Liver (tissue), 3 donors: ENCODE measurements around the gene VCAM1.

ENCODE experiments used
- CTCF ChIP-seq: fragments of 150-350 bp; IDR thresholded peaks from 2 replicates; pipeline ENCODE4 v1.5.1; 2017; ENCODE audit warnings: improper control_type of control experiment, low read depth, low read length; ENCODE audit not compliant: missing input control
- EGR1 ChIP-seq, 2 donors: IDR thresholded peaks; 2 replicates each; pipeline ENCODE4 v1.6.1; 2016 to 2018; ENCODE audit warnings: antibody characterized with exemption in 2 of 2, low read depth in 2 of 2
- FOXA1 ChIP-seq: IDR thresholded peaks from 2 replicates; pipeline ENCODE4 v1.6.1; 2016; ENCODE audit warnings: antibody characterized with exemption
- HNF4G ChIP-seq: IDR thresholded peaks from 2 replicates; pipeline ENCODE4 v1.6.1; 2016; ENCODE audit warnings: antibody characterized with exemption
- JUND ChIP-seq, 2 donors: IDR thresholded peaks; 2 replicates each; pipeline ENCODE4 v1.6.1; 2016; ENCODE audit warnings: antibody characterized with exemption in 2 of 2
- RAD21 ChIP-seq, 2 donors: IDR thresholded peaks; 2 replicates each; pipeline ENCODE4 v1.6.1; 2016; ENCODE audit warnings: antibody characterized with exemption in 2 of 2, mild to moderate bottlenecking in 2 of 2
- SP1 ChIP-seq: IDR thresholded peaks from 2 replicates; pipeline ENCODE4 v1.6.1; 2018; ENCODE audit warnings: antibody characterized with exemption, mild to moderate bottlenecking
- TAF1 ChIP-seq: conservative IDR thresholded peaks from 2 replicates; pipeline ENCODE4 v1.6.1; 2016; ENCODE audit warnings: antibody characterized with exemption, mild to moderate bottlenecking
- YY1 ChIP-seq: IDR thresholded peaks from 2 replicates; pipeline ENCODE4 v1.6.1; 2016; ENCODE audit warnings: antibody characterized with exemption, mild to moderate bottlenecking
- TF ChIP-seq, protein P1 (sequence below): IDR thresholded peaks from 2 replicates; pipeline ENCODE4 v1.6.1; 2016; ENCODE audit warnings: antibody characterized with exemption
- TF ChIP-seq, protein P2 (sequence below): IDR thresholded peaks from 2 replicates; pipeline ENCODE4 v1.6.1; 2016; ENCODE audit warnings: antibody characterized with exemption
- TF ChIP-seq, protein P3 (sequence below): IDR thresholded peaks from 2 replicates; pipeline ENCODE4 v1.6.1; 2016; ENCODE audit warnings: antibody characterized with exemption
- TF ChIP-seq, protein P4 (sequence below): IDR thresholded peaks from 2 replicates; pipeline ENCODE4 v1.6.1; 2016; ENCODE audit warnings: antibody characterized with exemption, mild to moderate bottlenecking
- donor health status: healthy.
- donor health status: healthy.

- no peak for TF ChIP-seq CTCF
- TF ChIP-seq, protein P1, sequence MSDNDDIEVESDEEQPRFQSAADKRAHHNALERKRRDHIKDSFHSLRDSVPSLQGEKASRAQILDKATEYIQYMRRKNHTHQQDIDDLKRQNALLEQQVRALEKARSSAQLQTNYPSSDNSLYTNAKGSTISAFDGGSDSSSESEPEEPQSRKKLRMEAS = no peak
- TF ChIP-seq TAF1 = no peak
- TF ChIP-seq, protein P2, sequence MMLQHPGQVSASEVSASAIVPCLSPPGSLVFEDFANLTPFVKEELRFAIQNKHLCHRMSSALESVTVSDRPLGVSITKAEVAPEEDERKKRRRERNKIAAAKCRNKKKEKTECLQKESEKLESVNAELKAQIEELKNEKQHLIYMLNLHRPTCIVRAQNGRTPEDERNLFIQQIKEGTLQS = no peak
- TF ChIP-seq RAD21 (IDR thresholded peaks at IDR 0.05) = no peak
- TF ChIP-seq, protein P3, sequence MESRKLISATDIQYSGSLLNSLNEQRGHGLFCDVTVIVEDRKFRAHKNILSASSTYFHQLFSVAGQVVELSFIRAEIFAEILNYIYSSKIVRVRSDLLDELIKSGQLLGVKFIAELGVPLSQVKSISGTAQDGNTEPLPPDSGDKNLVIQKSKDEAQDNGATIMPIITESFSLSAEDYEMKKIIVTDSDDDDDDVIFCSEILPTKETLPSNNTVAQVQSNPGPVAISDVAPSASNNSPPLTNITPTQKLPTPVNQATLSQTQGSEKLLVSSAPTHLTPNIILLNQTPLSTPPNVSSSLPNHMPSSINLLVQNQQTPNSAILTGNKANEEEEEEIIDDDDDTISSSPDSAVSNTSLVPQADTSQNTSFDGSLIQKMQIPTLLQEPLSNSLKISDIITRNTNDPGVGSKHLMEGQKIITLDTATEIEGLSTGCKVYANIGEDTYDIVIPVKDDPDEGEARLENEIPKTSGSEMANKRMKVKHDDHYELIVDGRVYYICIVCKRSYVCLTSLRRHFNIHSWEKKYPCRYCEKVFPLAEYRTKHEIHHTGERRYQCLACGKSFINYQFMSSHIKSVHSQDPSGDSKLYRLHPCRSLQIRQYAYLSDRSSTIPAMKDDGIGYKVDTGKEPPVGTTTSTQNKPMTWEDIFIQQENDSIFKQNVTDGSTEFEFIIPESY = no peak
- TF ChIP-seq SP1 = no peak
- TF ChIP-seq EGR1 (IDR thresholded peaks at IDR 0.05; ENCODE audit: low read depth in 2 of 2) = no peak
- TF ChIP-seq JUND (IDR thresholded peaks at IDR 0.05) = no peak
- no peak for TF ChIP-seq YY1
- TF ChIP-seq, protein P4, sequence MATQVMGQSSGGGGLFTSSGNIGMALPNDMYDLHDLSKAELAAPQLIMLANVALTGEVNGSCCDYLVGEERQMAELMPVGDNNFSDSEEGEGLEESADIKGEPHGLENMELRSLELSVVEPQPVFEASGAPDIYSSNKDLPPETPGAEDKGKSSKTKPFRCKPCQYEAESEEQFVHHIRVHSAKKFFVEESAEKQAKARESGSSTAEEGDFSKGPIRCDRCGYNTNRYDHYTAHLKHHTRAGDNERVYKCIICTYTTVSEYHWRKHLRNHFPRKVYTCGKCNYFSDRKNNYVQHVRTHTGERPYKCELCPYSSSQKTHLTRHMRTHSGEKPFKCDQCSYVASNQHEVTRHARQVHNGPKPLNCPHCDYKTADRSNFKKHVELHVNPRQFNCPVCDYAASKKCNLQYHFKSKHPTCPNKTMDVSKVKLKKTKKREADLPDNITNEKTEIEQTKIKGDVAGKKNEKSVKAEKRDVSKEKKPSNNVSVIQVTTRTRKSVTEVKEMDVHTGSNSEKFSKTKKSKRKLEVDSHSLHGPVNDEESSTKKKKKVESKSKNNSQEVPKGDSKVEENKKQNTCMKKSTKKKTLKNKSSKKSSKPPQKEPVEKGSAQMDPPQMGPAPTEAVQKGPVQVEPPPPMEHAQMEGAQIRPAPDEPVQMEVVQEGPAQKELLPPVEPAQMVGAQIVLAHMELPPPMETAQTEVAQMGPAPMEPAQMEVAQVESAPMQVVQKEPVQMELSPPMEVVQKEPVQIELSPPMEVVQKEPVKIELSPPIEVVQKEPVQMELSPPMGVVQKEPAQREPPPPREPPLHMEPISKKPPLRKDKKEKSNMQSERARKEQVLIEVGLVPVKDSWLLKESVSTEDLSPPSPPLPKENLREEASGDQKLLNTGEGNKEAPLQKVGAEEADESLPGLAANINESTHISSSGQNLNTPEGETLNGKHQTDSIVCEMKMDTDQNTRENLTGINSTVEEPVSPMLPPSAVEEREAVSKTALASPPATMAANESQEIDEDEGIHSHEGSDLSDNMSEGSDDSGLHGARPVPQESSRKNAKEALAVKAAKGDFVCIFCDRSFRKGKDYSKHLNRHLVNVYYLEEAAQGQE = no peak
- TF ChIP-seq FOXA1 = no peak
- no peak for TF ChIP-seq HNF4G
Observed at GRCh38 chr1:100710906-100711682, 8.4 kb upstream of the VCAM1 start.
